Ovary (tissue), 9 donors: ENCODE data around the gene SPATC1L. TPM values are rescaled to one million over a fixed set of nuclear protein-coding genes. Genes with fewer than 3 reads are reported as not detected.
A peak's percentile ranks its signal among the peaks of the same experiment; 100 is the strongest.

Experiments used
- DNase-seq, 5 donors: peaks; one replicate each; pipeline ENCODE4 v3.0.0-alpha.2; 2019 to 2020
- H3K27ac ChIP-seq, 2 donors: fragments of 200-600 bp; one replicate each; pipeline versions ENCODE4 v1.5.1 to v1.8.0; 2019 to 2022
- H3K27me3 ChIP-seq: fragments of 200-600 bp; one replicate; pipeline ENCODE4 v1.8.0; 2022
- H3K36me3 ChIP-seq: fragments of 200-600 bp; sonication (generic); one replicate; pipeline ENCODE4 v1.5.1; 2019
- H3K4me1 ChIP-seq: one replicate; pipeline ENCODE4 v1.8.1; 2013; ENCODE audit warnings: mild to moderate bottlenecking, moderate library complexity; ENCODE audit not compliant: insufficient read depth
- H3K4me3 ChIP-seq: fragments of 200-600 bp; sonication (generic); one replicate; pipeline ENCODE4 v1.5.1; 2017
- H3K9me3 ChIP-seq, 2 donors: fragments of 200-600 bp in 1 of 2; sonication (generic) in 1 of 2; one replicate each; pipeline versions ENCODE4 v1.5.1 to v1.8.1; 2013 to 2019; ENCODE audit warnings: mild to moderate bottlenecking in 1 of 2, moderate library complexity in 1 of 2
- EP300 ChIP-seq: sonication (generic); formaldehyde crosslinking; IDR thresholded peaks from one replicate; pipeline ENCODE4 v1.6.1; 2017; ENCODE audit warnings: antibody characterized with exemption
- POLR2A ChIP-seq: fragments of 450-650 bp; IDR thresholded peaks from one replicate; pipeline ENCODE4 v1.6.1; 2017; ENCODE audit warnings: antibody characterized with exemption, mild to moderate bottlenecking, moderate library complexity
- WGBS, 3 donors: extraction: QIAGEN DNeasy Blood & Tissue Kit in 1 of 3; methylation state at CpG; one replicate each; pipeline versions ENCODE4 v1.1.5 to v1.1.7; 2013 to 2017; 5-methylcytosine and 5-hydroxymethylcytosine counted together
- intact Hi-C, 4 donors: fragments of 100-400 bp; cut with DNase I; formaldehyde crosslinking; loops; one replicate each; pipeline versions ENCODE4 v1.11.0 to v1.15.1; 2022 to 2023
- polyA plus RNA-seq, 2 donors: library from polyadenylated mRNA; stranded (reverse); fragments of 200-250 nt in 1 of 2; fragments of 350-450 nt in 1 of 2; fragmentation: Illumina TruSeq in 1 of 2; extraction: RNeasy Lipid Tissue Mini Kit (QIAGEN cat#74804) in 1 of 2; gene quantifications; one replicate each; pipeline ENCODE4 v1.2.3, GENCODE V29; 2013 to 2014
- total RNA-seq, 7 donors: library from RNA; depleted of rRNA in 2 of 7; stranded (reverse); fragments of >200 nt in 2 of 7; fragmentation: NEBNext Ultra II Directional in 3 of 7; extraction: Animal tissue kit (Norgen Biotek cat#: 25700) in 3 of 7; gene quantifications; one replicate each; pipeline versions ENCODE4 v1.1.0 to v1.2.4, GENCODE V29; 2016 to 2023
- TF ChIP-seq, protein P1 (sequence below), 3 donors: fragments of 450-650 bp in 2 of 3; fragments of 200-600 bp in 1 of 3; IDR thresholded peaks; one replicate each; pipeline versions ENCODE4 v1.5.1 to v1.8.0; 2016 to 2022; ENCODE audit warnings: antibody characterized with exemption in 3 of 3, mild to moderate bottlenecking in 1 of 3
- donor health status: DM: no; HTN: no; CAD: no; lungs with moderate emphysema.
- donor health status: DM: no; HTN: no; CAD: no.
- donor health status: Bipolar disorder and iron deficiency.
- donor health status: DM: yes; HTN: yes; CAD: no.
- donor health status: DM: no; HTN: no; CAD: no.
- donor health status: DM: yes; HTN: yes; CAD: no.

SPATC1L gene
- total and polyA plus RNA-seq, 9 donors: 2.8 to 21.3 (median 14.9) TPM

DNA sequence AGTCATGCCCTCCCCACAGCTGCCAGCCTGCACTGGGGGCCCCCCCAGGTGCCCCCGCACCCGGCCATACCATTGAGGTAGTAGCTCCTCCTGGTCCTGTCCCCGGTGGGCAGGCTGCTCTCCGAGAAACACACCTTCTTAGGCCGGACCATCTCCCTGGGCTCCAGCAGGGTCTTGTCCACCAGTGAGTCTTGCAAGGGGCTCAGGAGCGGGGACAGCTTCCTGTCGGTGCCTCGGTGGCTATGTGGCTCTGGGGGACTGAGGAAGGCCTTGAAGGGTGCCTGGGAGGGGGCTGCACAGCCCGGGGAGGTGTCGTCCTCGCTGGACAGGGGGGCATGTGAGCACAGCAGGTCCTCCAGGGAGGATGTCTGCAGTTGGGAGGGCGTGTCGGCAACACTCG, 16.0 kb downstream of the SPATC1L start:
- DNase-seq: peak in 2 of 5 donors; percentile 11 to 25
- Histone ChIP-seq H3K4me3 (no peak overlapping the region), H3K27ac (no peak overlapping the region), H3K4me1 (no peaks in the 10 kb centered on the region), H3K36me3 (no peaks in the 10 kb centered on the region), H3K27me3 (no peaks in the 10 kb centered on the region), H3K9me3 (no peaks in the 10 kb centered on the region)
- intact Hi-C loops: no loop called here
- TF ChIP-seq POLR2A: no peak
- TF ChIP-seq EP300: no peak
- TF ChIP-seq, protein P1, sequence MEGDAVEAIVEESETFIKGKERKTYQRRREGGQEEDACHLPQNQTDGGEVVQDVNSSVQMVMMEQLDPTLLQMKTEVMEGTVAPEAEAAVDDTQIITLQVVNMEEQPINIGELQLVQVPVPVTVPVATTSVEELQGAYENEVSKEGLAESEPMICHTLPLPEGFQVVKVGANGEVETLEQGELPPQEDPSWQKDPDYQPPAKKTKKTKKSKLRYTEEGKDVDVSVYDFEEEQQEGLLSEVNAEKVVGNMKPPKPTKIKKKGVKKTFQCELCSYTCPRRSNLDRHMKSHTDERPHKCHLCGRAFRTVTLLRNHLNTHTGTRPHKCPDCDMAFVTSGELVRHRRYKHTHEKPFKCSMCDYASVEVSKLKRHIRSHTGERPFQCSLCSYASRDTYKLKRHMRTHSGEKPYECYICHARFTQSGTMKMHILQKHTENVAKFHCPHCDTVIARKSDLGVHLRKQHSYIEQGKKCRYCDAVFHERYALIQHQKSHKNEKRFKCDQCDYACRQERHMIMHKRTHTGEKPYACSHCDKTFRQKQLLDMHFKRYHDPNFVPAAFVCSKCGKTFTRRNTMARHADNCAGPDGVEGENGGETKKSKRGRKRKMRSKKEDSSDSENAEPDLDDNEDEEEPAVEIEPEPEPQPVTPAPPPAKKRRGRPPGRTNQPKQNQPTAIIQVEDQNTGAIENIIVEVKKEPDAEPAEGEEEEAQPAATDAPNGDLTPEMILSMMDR (IDR thresholded peaks at IDR 0.05): no peak
- 75 to 82% (median 77%) methylated on average over 14 of the region's 14 CpGs for WGBS, 3 donors

DNA sequence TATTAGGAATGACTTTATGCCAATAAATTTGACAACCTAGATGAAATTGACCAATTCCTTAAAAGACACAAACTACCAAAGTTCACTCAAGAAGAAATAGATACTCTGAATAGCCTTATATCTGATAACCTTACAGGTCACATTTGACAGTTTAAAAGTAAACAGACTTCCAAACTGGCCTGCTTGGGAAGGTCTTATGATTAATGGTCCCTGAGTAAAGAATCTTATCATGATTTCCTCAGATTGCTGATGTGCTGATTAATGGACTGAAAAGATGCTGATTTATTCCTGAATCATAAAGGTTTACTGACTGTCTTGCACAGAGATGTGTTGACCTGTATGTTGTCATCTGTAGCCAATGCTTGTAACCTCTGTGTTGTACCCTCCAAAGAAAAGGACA, 19.2 kb downstream of the SPATC1L start:
- H3K4me1 ChIP-seq: no peaks in the 10 kb centered on the region
- intact Hi-C loops: no loop called here
- no peaks in the 10 kb centered on the region for H3K9me3 ChIP-seq
- no peak overlapping the region for H3K27ac ChIP-seq
- no peak overlapping the region for H3K4me3 ChIP-seq
- DNase-seq: no peak
- H3K27me3 ChIP-seq: no peaks in the 10 kb centered on the region
- TF ChIP-seq EP300: no peak
- TF ChIP-seq POLR2A: no peak
- TF ChIP-seq, protein P1 (IDR thresholded peaks at IDR 0.05): no peak
- no peaks in the 10 kb centered on the region for H3K36me3 ChIP-seq

DNA sequence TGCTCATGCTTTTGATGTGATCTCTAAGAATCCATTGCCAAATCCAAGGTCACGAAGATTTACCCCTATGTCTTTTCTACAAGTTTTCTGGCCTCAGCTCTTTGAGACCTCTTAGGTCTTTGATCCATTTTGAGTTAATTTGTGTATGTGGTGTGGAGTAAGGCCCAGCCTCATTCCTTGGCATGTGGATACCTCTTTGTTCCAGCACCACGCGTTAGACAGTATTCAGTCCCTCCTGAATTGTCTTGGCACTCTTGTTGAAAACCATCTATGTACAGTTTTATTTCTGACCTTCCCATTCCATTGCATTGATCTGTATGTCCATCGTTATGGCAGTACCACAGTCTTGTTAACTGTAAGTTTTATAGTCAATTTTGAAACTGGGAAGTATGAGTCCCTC, 20.9 kb downstream of the SPATC1L start:
- H3K27ac ChIP-seq: no peak overlapping the region
- intact Hi-C loops: no loop called here
- no peaks in the 10 kb centered on the region for H3K9me3 ChIP-seq
- no peaks in the 10 kb centered on the region for H3K27me3 ChIP-seq
- H3K4me1 ChIP-seq: no peaks in the 10 kb centered on the region
- H3K4me3 ChIP-seq: no peak overlapping the region
- TF ChIP-seq, protein P1 (IDR thresholded peaks at IDR 0.05): no peak
- TF ChIP-seq POLR2A (no peak), EP300 (no peak)
- 65 to 77% (median 74%) methylated on average over 4 of the region's 4 CpGs for WGBS, 3 donors
- DNase-seq: no peak
- no peaks in the 10 kb centered on the region for H3K36me3 ChIP-seq

DNA sequence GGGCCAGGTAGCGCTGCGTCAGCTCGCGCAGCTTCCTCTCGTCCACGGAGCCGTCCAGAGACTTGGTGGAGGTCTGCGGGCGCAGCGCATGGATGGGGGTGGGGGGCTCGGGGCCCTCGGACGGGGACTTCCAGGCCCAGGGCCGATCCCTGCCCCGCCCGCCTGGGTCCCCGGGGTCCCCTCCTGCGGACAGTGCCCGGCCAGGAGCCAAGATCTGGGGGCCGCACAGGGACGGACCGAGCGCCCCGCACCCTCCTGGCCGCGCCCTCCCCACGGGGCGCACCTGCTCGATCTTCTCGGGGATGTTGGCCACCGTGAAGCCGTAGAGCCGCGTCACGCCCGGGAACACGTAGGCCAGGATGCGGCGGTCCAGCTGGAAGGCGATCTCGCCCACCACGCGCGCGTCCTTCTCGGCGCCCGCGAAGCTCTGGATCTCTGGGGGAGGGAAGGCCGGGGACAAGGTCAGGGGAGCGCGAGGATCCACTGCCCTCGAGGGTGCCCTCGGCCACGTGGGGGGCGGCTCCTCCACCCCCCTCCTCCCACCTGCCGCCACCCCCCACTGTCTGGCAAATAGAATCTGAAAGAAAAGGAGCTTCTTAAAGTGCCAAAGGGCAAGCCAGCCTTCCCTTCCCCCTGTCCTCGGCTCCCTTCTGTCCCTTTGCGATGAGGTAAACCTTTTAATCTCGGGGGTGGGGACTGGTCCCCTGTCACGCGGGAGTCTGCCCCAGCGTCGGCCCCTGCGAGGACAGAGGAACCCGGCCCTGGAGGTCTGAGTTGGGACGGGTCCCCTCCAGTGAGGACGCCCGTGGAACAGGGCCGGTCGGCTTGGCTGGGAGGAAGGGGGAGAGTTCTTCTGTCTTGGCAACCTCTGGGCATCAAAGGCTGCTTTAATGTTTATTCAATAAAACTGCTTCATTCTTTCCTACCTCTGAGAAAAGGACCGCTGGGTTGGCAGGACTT, 22.3 kb downstream of the SPATC1L start:
- Histone ChIP-seq H3K27me3 (no peaks in the 10 kb centered on the region), H3K27ac (no peak overlapping the region), H3K4me1 (no peaks in the 10 kb centered on the region), H3K9me3 (no peaks in the 10 kb centered on the region), H3K36me3 (no peaks in the 10 kb centered on the region), H3K4me3 (no peak overlapping the region)
- intact Hi-C loops: no loop called here
- 65 to 95% (median 91%) methylated on average over 70 to 72 of the region's 72 CpGs for WGBS, 3 donors
- peak in 3 of 5 donors; percentile 19 to 39 (median 23) for DNase-seq
- TF ChIP-seq POLR2A (no peak), EP300 (no peak)
- TF ChIP-seq, protein P1 (IDR thresholded peaks at IDR 0.05): no peak
